Activated T-cell treated with anti-CD3 and anti-CD28 coated beads, Interleukin-2, amount 50 U/mL, for 72 hours (primary cell): Measurements from ENCODE around the gene SMOC2. TPM values are rescaled to one million over a fixed set of nuclear protein-coding genes. Genes with fewer than 3 reads are reported as not detected.

Source experiments
- ATAC-seq, 2 donors: fragments of 150-1000 bp; cut with Tn5 transposase; replicated peaks in 1 of 2; 2 replicates each; pipeline ENCODE4 v1.10.0; 2021; ENCODE audit warnings: moderate library complexity in 2 of 2, mild to moderate bottlenecking in 1 of 2
- DNase-seq, 2 donors: peaks; one replicate each; pipeline ENCODE4 v3.0.0; 2021 to 2022; ENCODE audit warnings: mixed read lengths in 1 of 2
- H3K27ac Mint-ChIP-seq: one replicate; pipeline ENCODE4 v1.8.0; 2022; ENCODE audit warnings: mild to moderate bottlenecking, moderate library complexity, mixed read lengths
- H3K27me3 Mint-ChIP-seq: one replicate; pipeline ENCODE4 v1.8.0; 2022; ENCODE audit warnings: low read depth, mixed read lengths
- H3K36me3 Mint-ChIP-seq, 2 donors: one replicate each; pipeline ENCODE4 v1.8.0; 2022; ENCODE audit warnings: mixed read lengths in 2 of 2, mild to moderate bottlenecking in 1 of 2; ENCODE audit not compliant: insufficient read depth in 2 of 2
- H3K4me1 Mint-ChIP-seq: one replicate; pipeline ENCODE4 v1.8.0; 2022; ENCODE audit warnings: low read depth, mixed read lengths
- H3K4me3 Mint-ChIP-seq, 2 donors: one replicate each; pipeline ENCODE4 v1.8.0; 2022; ENCODE audit warnings: mild to moderate bottlenecking in 2 of 2, mixed read lengths in 2 of 2, moderate library complexity in 2 of 2
- H3K9me3 Mint-ChIP-seq, 2 donors: one replicate each; pipeline ENCODE4 v1.8.0; 2022; ENCODE audit warnings: mixed read lengths in 2 of 2
- total RNA-seq, 2 donors: library from RNA; stranded (reverse); gene quantifications; one replicate each; pipeline ENCODE4 v1.2.3, GENCODE V29; 2022

SMOC2 gene
- total RNA-seq, 2 donors from 2014 or later: not detected

DNA sequence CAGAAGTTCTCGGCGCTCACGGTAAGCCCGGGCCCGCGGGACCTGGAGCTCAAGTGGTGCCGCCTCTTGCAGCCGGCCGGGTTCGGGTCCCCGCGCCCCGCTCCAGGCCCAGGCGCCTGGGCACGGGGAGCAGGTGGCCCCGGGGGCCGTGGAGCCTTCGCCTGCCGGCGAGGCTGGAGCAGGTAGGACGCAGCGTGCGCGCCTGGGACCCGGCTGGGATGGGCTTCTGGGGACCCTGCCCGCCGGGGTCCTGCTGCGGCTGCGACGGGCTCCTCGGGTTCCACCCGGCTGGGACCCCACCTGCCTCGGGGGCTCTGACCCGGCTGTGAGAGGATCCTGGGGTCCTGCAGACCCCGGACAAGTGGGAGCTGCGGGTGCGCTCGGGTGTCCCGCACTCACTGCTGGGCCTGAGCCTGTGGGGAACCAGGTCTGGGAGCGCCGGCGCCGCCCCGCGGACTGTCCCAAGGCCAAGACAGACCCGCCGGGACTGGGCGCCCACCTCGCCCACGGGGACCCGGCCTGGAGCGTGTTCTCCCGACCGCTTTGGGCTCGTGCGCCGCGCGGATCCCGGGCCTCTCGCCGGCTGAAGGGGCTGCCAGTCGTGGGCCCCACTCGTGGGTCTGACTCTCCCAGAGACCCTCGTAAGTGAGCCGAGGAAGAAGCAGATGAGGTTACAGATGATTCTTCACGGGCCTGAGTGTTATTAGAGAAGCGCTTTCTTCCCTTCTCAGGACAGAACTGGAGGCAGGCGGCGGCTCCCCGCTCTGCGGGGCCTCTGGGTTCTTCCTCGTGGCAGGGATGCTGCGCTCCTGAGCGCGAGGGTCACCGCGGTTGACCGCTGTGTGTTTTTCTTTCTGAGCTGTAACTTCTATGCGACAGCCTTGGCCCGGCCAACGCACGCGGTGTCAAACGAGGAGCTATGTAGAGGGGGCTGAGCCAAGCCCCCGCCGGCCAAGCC, 729 bp downstream of the SMOC2 start:
- Mint-ChIP-seq H3K36me3 (peaks cover 0 to 2% of the 10 kb centered on the region in 2 donors), H3K27ac (no peak overlapping the region), H3K4me1 (no peaks in the 10 kb centered on the region), H3K9me3 (no peaks in the 10 kb centered on the region), H3K4me3 (no peak overlapping the region), H3K27me3 (peaks cover 59% of the 10 kb centered on the region)
- DNase-seq (no peak), ATAC-seq (no peak)

DNA sequence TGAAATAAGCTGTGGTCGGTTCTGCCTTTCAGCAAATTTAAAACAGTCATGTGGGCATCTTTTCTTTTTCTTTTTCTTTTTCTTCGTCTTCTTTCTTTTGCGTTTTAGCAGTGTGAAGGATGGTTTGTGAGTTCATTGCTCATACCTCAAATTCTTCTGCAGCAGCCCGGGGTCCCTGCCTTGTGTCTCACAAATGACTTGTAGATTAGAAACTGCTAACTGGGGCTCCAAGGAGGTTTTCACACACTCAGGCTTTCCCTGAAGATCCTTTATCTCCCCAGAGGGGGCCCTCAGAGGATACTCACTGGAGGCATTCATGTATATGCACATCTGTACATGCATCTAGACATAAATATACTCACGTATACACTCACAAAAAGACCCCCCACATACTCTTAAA, 1.7 kb downstream of the SMOC2 start:
- DNase-seq (no peak), ATAC-seq (no peak)
- no peak overlapping the region for H3K27ac Mint-ChIP-seq
- peaks cover 0 to 2% of the 10 kb centered on the region in 2 donors for H3K36me3 Mint-ChIP-seq
- no peaks in the 10 kb centered on the region for H3K9me3 Mint-ChIP-seq
- H3K4me3 Mint-ChIP-seq: no peak overlapping the region
- H3K4me1 Mint-ChIP-seq: no peaks in the 10 kb centered on the region
- peaks cover 66% of the 10 kb centered on the region for H3K27me3 Mint-ChIP-seq

DNA sequence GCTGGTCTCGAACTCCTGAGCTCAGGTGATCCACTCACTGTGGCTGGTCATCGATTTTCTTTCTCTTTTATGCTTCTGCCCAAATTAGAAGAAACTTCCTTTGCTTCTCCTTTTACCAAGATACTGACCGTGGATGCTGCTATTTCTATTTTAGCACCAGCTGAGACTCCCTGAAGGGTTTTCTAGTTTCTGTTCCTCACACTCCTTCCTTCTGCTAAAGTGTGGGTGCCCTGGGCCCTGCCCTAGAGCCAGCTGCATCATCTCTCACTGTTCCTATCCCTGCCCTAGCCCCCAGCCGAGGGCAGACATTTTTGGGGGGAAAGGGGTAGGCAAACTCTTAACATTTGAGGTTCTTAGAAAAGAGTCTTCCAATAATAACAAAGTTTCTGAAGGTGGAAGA, 6.3 kb downstream of the SMOC2 start:
- ATAC-seq (no peak), DNase-seq (no peak)
- peaks cover 72% of the 10 kb centered on the region for H3K27me3 Mint-ChIP-seq
- H3K4me1 Mint-ChIP-seq: no peaks in the 10 kb centered on the region
- H3K9me3 Mint-ChIP-seq: no peaks in the 10 kb centered on the region
- no peak overlapping the region for H3K4me3 Mint-ChIP-seq
- no peaks in the 10 kb centered on the region for H3K36me3 Mint-ChIP-seq
- H3K27ac Mint-ChIP-seq: no peak overlapping the region

DNA sequence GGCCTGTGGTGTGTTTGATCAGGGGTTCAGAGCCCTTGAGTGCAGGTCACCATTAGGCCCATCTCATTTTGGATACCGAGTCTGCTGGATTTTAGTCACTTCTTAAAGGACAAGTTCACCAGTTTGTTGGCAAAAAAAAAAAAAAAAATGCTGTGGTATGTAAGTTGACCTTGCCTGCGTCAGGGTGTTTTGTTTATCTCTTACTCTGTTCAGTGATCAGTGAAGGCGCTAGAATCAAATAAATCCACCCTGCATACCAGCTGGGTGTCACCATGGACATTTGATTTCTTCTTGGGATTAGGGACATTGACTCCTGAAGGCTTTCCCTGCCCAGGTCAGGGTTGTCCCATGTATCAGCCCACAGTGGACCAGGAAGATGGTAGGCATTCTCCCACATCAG, 6.7 kb downstream of the SMOC2 start:
- no peak for ATAC-seq
- H3K4me3 Mint-ChIP-seq: no peak overlapping the region
- H3K27me3 Mint-ChIP-seq: peaks cover 67% of the 10 kb centered on the region

DNA sequence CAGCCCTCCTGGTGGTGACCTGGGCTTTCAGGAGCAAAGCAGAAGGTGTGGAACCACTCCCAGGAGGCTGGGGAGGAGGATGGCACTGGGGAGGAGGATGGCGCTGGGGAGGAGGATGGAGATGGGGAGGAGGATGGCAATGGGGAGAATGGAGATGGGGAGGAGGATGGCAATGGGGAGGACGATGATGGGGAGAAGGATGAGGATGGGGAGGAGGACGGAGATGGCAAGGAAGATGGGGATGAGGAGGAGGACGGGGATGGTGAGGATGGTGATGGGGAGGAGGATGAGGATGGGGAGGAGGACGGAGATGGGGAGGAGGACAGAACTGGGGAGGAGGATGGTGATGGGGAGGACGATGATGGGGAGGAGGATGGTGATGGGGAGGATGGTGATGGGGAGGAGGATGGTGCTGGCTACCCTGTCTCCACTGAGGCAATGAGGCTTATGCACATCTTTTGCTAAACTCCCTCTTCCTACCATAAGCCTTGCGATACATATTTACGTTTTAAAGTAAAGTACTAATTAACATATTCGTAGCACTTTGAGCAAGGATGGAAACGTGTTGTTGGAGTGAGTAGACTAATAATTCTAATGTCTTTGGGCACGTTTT, 7.4 kb downstream of the SMOC2 start:
- DNase-seq: no peak
- no peaks in the 10 kb centered on the region for H3K36me3 Mint-ChIP-seq
- no peaks in the 10 kb centered on the region for H3K9me3 Mint-ChIP-seq
- no peak overlapping the region for H3K4me3 Mint-ChIP-seq
- ATAC-seq: no peak
- no peak overlapping the region for H3K27ac Mint-ChIP-seq
- no peaks in the 10 kb centered on the region for H3K4me1 Mint-ChIP-seq
- peaks cover 63% of the 10 kb centered on the region for H3K27me3 Mint-ChIP-seq

More for the DNA sequence above, 6.7 kb downstream of the SMOC2 start:
- no peaks in the 10 kb centered on the region for H3K9me3 Mint-ChIP-seq
- no peak overlapping the region for H3K27ac Mint-ChIP-seq
- no peaks in the 10 kb centered on the region for H3K4me1 Mint-ChIP-seq
- no peak for DNase-seq
- H3K36me3 Mint-ChIP-seq: no peaks in the 10 kb centered on the region

DNA sequence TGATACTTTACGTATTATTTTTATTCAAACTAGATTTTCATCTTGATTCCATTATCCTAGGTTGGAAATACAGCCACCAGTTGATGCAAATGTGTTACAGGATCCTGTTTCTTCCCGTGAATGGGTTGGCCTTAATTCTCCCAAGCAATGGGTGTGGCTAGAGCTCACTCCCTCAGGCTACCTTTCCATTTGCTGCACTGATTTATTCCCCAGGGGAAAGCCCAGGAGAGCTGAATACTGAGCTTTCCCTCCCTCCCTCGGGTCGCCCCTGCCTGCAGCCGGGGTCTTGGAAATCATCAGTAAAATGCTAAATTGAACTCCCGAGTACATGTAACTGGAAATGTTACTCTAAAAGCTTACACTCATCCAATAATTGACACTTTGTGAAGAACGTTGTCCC, 9.9 kb downstream of the SMOC2 start:
- peaks cover 0 to 1% of the 10 kb centered on the region in 2 donors for H3K9me3 Mint-ChIP-seq
- H3K4me3 Mint-ChIP-seq: no peak overlapping the region
- H3K27me3 Mint-ChIP-seq: peaks cover 43% of the 10 kb centered on the region
- no peaks in the 10 kb centered on the region for H3K4me1 Mint-ChIP-seq
- H3K36me3 Mint-ChIP-seq: no peaks in the 10 kb centered on the region
- no peak for ATAC-seq
- H3K27ac Mint-ChIP-seq: no peak overlapping the region
- DNase-seq: no peak

DNA sequence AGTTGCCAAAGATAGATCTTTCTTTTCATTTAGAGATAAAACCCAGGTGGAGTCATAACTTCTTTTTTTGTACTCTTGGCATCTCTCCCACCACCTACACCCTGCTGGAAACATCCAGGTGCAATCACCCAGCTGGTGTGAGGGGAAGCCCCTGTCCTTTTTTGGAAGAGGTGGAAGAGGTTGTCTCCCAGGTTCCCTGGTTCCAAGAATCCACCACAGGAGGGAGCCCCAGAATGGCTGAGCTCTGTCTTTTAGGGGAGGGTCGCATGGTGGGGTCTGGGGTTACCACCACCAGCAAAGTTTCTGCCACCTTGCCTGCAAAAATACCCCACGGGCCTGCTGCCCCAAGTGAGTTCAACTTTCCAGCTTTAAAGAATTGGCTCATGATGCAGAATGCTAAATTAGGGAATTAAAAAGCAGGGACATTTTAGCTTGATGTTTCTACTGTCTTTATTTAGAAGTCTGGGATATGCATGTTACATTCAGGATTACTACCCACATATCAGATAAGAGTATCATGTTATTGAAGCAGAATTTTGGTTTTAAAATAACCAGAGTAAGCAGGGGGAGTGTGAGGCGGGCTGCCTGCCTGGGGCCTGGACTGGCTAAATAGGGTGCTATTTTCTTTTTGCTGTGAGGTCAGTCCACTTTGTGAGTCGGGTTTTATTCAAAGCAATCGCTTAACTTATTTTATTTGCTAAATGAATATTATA, 11.0 kb downstream of the SMOC2 start:
- no peak for ATAC-seq
- H3K36me3 Mint-ChIP-seq: no peaks in the 10 kb centered on the region
- H3K4me1 Mint-ChIP-seq: no peaks in the 10 kb centered on the region
- H3K27me3 Mint-ChIP-seq: peaks cover 39% of the 10 kb centered on the region
- H3K27ac Mint-ChIP-seq: no peak overlapping the region
- H3K4me3 Mint-ChIP-seq: no peak overlapping the region
- H3K9me3 Mint-ChIP-seq: peaks cover 0 to 1% of the 10 kb centered on the region in 2 donors
- DNase-seq: no peak

DNA sequence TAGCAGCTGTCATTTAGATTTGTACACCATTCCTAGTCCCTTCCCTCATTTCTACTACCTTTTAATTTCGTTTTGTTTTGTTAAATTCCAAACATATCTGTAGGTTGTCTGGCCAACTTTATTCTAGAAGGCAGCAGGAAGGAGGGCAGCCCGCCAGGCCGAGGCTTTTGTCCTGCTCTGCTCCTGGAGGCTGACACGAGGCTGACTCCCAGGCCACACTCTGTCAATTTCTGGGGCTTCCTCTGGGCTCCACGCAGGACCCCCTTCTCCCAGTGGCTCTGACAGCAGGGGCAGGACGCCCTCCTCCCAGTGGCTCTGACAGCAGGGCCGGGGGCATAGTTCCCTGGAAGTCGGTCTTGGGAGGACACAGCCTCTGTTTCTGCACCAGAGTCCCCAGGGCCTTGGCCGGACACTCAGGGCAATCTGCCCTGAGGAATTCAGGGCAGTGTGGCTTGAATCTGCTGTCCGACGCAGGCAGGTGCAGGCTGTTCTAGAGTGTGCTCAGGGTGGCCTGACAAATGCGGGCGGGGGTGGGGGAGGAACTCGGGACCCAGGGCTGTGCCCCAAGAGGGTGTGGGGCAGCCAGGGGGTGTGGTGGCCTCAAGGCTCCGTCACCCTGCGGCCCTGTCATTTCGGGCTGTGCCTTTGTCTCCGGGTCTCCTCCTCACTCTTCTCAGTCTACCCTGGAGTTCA, 11.8 kb downstream of the SMOC2 start:
- H3K4me3 Mint-ChIP-seq: no peak overlapping the region
- no peak for ATAC-seq
- H3K9me3 Mint-ChIP-seq: peaks cover 0 to 1% of the 10 kb centered on the region in 2 donors
- DNase-seq: no peak
- no peak overlapping the region for H3K27ac Mint-ChIP-seq
- H3K36me3 Mint-ChIP-seq: no peaks in the 10 kb centered on the region
- peaks cover 31% of the 10 kb centered on the region for H3K27me3 Mint-ChIP-seq
- H3K4me1 Mint-ChIP-seq: no peaks in the 10 kb centered on the region

DNA sequence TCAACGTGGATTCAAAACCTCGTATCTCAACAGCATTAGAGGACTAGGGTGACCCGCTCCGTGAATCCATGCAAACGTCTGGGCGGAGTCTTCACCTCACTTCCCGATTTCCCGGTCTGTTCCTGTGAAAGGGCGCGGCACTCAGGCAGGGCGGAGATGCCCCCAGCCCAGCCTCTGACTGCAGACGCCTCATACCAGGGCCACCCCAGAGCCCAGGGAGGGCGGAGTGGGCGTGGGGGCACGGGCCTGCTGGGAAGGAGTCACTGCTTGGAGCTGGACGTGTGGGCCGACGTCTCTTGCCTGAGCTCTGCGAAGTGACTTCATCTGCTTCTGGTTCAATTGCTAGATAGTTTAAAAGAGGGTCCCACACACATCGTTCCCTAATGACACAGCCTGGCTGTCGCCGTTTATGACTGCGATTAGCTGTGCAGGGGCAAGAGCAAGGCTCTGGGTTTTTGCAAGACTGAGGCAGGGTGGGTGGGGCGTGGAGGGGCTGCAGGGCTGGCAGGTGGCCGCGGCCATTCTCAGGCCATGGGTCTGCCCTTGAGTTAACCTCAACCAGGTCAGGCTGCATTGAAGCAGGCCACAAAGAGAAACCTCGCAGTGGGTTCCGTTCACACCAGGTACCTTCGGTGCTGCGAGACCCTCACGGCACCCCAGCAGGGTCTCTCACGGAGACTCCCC, 15.0 kb downstream of the SMOC2 start:
- Mint-ChIP-seq H3K4me3 (no peak overlapping the region), H3K36me3 (no peaks in the 10 kb centered on the region), H3K27me3 (peaks cover 17% of the 10 kb centered on the region), H3K4me1 (no peaks in the 10 kb centered on the region), H3K9me3 (peaks cover 0 to 1% of the 10 kb centered on the region in 2 donors), H3K27ac (no peak overlapping the region)
- no peak for ATAC-seq
- no peak for DNase-seq

DNA sequence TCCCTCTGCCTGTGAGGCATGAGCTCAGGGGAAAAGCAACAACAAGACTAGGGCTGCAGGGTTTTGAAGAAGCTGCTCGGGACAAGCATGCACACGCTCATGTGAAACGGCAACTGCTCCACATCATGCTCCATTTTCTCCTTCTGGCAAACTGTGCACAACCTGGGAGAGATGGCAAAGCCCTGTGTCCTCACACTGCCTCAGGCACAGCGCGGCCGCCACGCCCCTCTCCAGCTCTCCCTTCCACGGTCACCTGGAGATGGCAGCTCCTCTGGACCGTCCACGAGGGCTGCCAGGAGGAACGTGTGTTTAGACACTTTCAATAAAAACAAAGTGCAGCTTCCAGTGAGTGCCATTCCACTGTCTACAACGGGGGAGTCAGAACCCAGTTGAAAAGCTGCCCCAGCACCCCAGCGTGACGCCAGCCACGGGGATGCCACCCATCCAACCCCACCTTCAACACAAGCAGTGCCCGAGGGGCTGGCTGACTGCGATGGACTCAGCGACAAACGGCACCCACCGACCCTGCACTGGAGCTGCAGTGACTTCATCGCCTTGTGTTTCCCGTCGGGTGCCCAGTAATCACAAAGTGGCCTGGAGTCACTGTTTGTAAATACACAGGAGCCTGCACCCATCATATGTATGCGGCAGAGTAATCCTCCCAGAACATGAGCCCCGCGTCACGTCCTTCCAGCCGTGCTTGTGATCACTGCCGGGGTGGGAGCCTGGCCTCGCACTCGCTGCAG, 16.1 kb downstream of the SMOC2 start:
- H3K36me3 Mint-ChIP-seq: no peaks in the 10 kb centered on the region
- peaks cover 8% of the 10 kb centered on the region for H3K27me3 Mint-ChIP-seq
- DNase-seq (no peak), ATAC-seq (no peak)
- H3K27ac Mint-ChIP-seq: no peak overlapping the region
- H3K4me3 Mint-ChIP-seq: no peak overlapping the region
- H3K4me1 Mint-ChIP-seq: no peaks in the 10 kb centered on the region
- H3K9me3 Mint-ChIP-seq: peaks cover 0 to 1% of the 10 kb centered on the region in 2 donors

DNA sequence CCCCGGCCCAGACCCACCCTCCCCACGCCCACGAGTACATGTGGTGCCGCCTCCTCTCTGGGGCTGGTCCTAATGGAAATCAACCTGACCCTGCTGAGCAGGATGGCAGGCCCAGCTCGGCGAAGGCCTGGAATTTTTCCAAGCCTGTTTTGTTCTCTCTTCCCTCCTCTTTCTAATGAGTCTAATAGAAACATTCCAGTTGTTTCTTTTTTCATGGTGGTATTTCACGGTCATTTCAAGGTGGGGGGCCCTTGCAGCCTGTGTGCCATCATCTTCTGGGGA, 16.6 kb downstream of the SMOC2 start:
- H3K4me1 Mint-ChIP-seq: no peaks in the 10 kb centered on the region
- ATAC-seq (no peak), DNase-seq (no peak)
- no peak overlapping the region for H3K4me3 Mint-ChIP-seq
- H3K9me3 Mint-ChIP-seq: peaks cover 0 to 1% of the 10 kb centered on the region in 2 donors
- H3K36me3 Mint-ChIP-seq: no peaks in the 10 kb centered on the region
- H3K27ac Mint-ChIP-seq: no peak overlapping the region
- peaks cover 8% of the 10 kb centered on the region for H3K27me3 Mint-ChIP-seq

DNA sequence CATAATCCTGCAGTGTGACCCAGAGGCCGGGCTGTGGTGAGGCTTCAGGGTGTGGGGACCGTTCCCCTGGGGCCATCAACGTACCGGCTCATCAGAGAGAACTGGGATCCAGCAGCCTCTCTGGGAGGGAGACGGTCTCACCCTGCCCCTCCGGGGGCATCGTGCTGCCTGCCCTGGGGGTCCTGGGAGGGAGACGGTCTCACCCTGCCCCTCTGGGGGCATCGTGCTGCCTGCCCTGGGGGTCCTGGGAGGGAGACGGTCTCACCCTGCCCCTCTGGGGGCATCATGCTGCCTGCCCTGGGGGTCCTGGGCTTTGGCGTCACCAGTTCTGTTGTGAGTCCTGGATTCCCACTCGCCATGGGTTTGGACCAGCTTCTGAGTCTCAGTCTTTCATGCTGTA, 17.1 kb downstream of the SMOC2 start:
- no peak for DNase-seq
- Mint-ChIP-seq H3K4me3 (no peak overlapping the region), H3K27me3 (peaks cover 8% of the 10 kb centered on the region), H3K36me3 (no peaks in the 10 kb centered on the region), H3K27ac (no peak overlapping the region), H3K9me3 (peaks cover 0 to 1% of the 10 kb centered on the region in 2 donors), H3K4me1 (no peaks in the 10 kb centered on the region)
- no peak for ATAC-seq
